ENCODE data around the gene RALGPS2.

GRCh38 chr1:178806665-178807300 lies 81.7 kb downstream of the RALGPS2 start:
- TF ChIP-seq CTCF (conservative IDR thresholded peaks at IDR 0.05; ENCODE audit: low read length) (no peak), EZH2phosphoT487 (IDR thresholded peaks at IDR 0.05; ENCODE audit: borderline replicate concordance, low read depth, low read length) (no peak)
